H9 (cell line): ENCODE results near the gene CA5A. TPM values are rescaled to one million over a fixed set of nuclear protein-coding genes. Genes with fewer than 3 reads are reported as not detected.
"Not testable (repeated sequence)": the region's sequence is repeated elsewhere in the genome, so short reads cannot be mapped to it uniquely, and the experiment has no call there.

Experiments used
- DNase-seq: peaks from one replicate; pipeline ENCODE4 v3.0.0-alpha.2; 2017
- H2AFZ ChIP-seq: one replicate; pipeline ENCODE4 v1.6.1; 2013; ENCODE audit warnings: mild to moderate bottlenecking, low read length, control low read depth, moderate library complexity
- H2AK5ac ChIP-seq: 2 replicates; pipeline ENCODE4 v1.6.1; 2013; ENCODE audit warnings: low read length, control low read depth, mixed read lengths; ENCODE audit not compliant: insufficient read length
- H2BK120ac ChIP-seq: one replicate; pipeline ENCODE4 v1.6.1; 2013; ENCODE audit warnings: low read depth, mild to moderate bottlenecking, low read length, control low read depth, inconsistent platforms; ENCODE audit not compliant: poor library complexity, severe bottlenecking
- H2BK12ac ChIP-seq: 2 replicates; pipeline ENCODE4 v1.6.1; 2013; ENCODE audit warnings: low read length, control low read depth, mixed read lengths, low read depth; ENCODE audit not compliant: insufficient read length
- H2BK15ac ChIP-seq: 2 replicates; pipeline ENCODE4 v1.6.1; 2013; ENCODE audit warnings: low read depth, low read length, control low read depth
- H2BK20ac ChIP-seq: one replicate; pipeline ENCODE4 v1.6.1; 2013; ENCODE audit warnings: low read depth, mild to moderate bottlenecking, low read length, control low read depth, inconsistent platforms; ENCODE audit not compliant: poor library complexity, severe bottlenecking
- H2BK5ac ChIP-seq: 2 replicates; pipeline ENCODE4 v1.6.1; 2013; ENCODE audit warnings: low read length, control low read depth, mixed read lengths; ENCODE audit not compliant: insufficient read length
- H3K14ac ChIP-seq: 2 replicates; pipeline ENCODE4 v1.6.1; 2013; ENCODE audit warnings: low read length, control low read depth; ENCODE audit not compliant: insufficient read depth
- H3K18ac ChIP-seq: 2 replicates; pipeline ENCODE4 v1.6.1; 2013; ENCODE audit warnings: low read depth, mild to moderate bottlenecking, mixed read lengths, low read length, control low read depth; ENCODE audit not compliant: insufficient read length
- H3K23ac ChIP-seq: 2 replicates; pipeline ENCODE4 v1.6.1; 2013; ENCODE audit warnings: low read length, control low read depth, mixed read lengths, low read depth; ENCODE audit not compliant: insufficient read length
- H3K23me2 ChIP-seq: 2 replicates; pipeline ENCODE4 v1.6.1; 2013; ENCODE audit warnings: low read depth, mild to moderate bottlenecking, mixed read lengths, low read length, control low read depth; ENCODE audit not compliant: insufficient read length, poor library complexity, severe bottlenecking
- H3K27ac ChIP-seq: 2 replicates; pipeline ENCODE4 v1.5.1; 2013; ENCODE audit warnings: low read length, control low read depth, mixed read lengths, low read depth; ENCODE audit not compliant: insufficient read length
- H3K27me3 ChIP-seq: 2 replicates; pipeline ENCODE4 v1.6.1; 2013; ENCODE audit warnings: low read length, control low read depth, inconsistent platforms; ENCODE audit not compliant: insufficient read depth
- H3K4ac ChIP-seq: 2 replicates; pipeline ENCODE4 v1.6.1; 2013; ENCODE audit warnings: low read depth, mild to moderate bottlenecking, control low read depth, inconsistent platforms, low read length, moderate library complexity
- H3K4me1 ChIP-seq: 2 replicates; pipeline ENCODE4 v1.6.1; 2013; ENCODE audit warnings: low read length, control low read depth, inconsistent platforms; ENCODE audit not compliant: insufficient read depth
- H3K4me2 ChIP-seq: 2 replicates; pipeline ENCODE4 v1.6.1; 2013; ENCODE audit warnings: low read length, control low read depth, mixed read lengths; ENCODE audit not compliant: insufficient read length, insufficient read depth
- H3K56ac ChIP-seq: 2 replicates; pipeline ENCODE4 v1.6.1; 2013; ENCODE audit warnings: low read depth, mild to moderate bottlenecking, mixed read lengths, low read length, control low read depth; ENCODE audit not compliant: insufficient read length
- H3K79me1 ChIP-seq: 2 replicates; pipeline ENCODE4 v1.6.1; 2013; ENCODE audit warnings: low read depth, mild to moderate bottlenecking, moderate library complexity, low read length, control low read depth, inconsistent platforms; ENCODE audit not compliant: insufficient read depth, poor library complexity, severe bottlenecking
- H3K79me2 ChIP-seq: 2 replicates; pipeline ENCODE4 v1.6.1; 2013; ENCODE audit warnings: low read length, control low read depth, inconsistent platforms; ENCODE audit not compliant: insufficient read depth
- H3K9ac ChIP-seq: 2 replicates; pipeline ENCODE4 v1.6.1; 2013; ENCODE audit warnings: low read length, control low read depth, mixed read lengths; ENCODE audit not compliant: insufficient read length; ENCODE audit errors: extremely low read depth
- H3K9me3 ChIP-seq: one replicate; pipeline ENCODE4 v1.6.1; 2013; ENCODE audit warnings: low read depth, low read length, inconsistent platforms; ENCODE audit not compliant: control insufficient read depth
- H3T11ph ChIP-seq: one replicate; pipeline ENCODE4 v1.6.1; 2013; ENCODE audit warnings: mild to moderate bottlenecking, low read length, control low read depth, inconsistent platforms
- H4K20me1 ChIP-seq: one replicate; pipeline ENCODE4 v1.6.1; 2013; ENCODE audit not compliant: control insufficient read depth, insufficient read length, insufficient read depth
- H4K5ac ChIP-seq: 2 replicates; pipeline ENCODE4 v1.6.1; 2013; ENCODE audit warnings: low read depth, mild to moderate bottlenecking, mixed read lengths, low read length, control low read depth; ENCODE audit not compliant: insufficient read length
- H4K8ac ChIP-seq: replicated peaks from 2 replicates; pipeline ENCODE4 v1.6.1; 2013; ENCODE audit warnings: low read length, control low read depth, mixed read lengths, low read depth; ENCODE audit not compliant: insufficient read length
- H4K91ac ChIP-seq: 2 replicates; pipeline ENCODE4 v1.6.1; 2013; ENCODE audit warnings: low read depth, mild to moderate bottlenecking, moderate library complexity, mixed read lengths, low read length, control low read depth; ENCODE audit not compliant: insufficient read length
- H3K27ac Mint-ChIP-seq, 3 experiments: 2 replicates in 2 of 3; 3 replicates in 1 of 3; pipeline ENCODE4 v1.8.0; 2020 to 2021; ENCODE audit warnings: mixed read lengths in 3 of 3, mild to moderate bottlenecking in 1 of 3, moderate library complexity in 1 of 3
- H3K27me3 Mint-ChIP-seq: 2 replicates; pipeline ENCODE4 v1.8.0; 2021; ENCODE audit warnings: low read depth, mild to moderate bottlenecking, moderate library complexity, mixed read lengths
- H3K36me3 Mint-ChIP-seq, 3 experiments: 2 replicates in 2 of 3; 3 replicates in 1 of 3; pipeline ENCODE4 v1.8.0; 2020 to 2021; ENCODE audit warnings: low read depth in 3 of 3, mixed read lengths in 3 of 3; ENCODE audit not compliant: insufficient read depth in 1 of 3
- H3K4me1 Mint-ChIP-seq, 2 experiments: 2 replicates each; pipeline ENCODE4 v1.8.0; 2020; ENCODE audit warnings: mixed read lengths in 2 of 2
- H3K4me3 Mint-ChIP-seq, 2 experiments: 2 replicates in 1 of 2; 3 replicates in 1 of 2; pipeline ENCODE4 v1.8.0; 2020 to 2021; ENCODE audit warnings: mild to moderate bottlenecking in 2 of 2, mixed read lengths in 2 of 2, moderate library complexity in 1 of 2
- H3K9me3 Mint-ChIP-seq, 2 experiments: 2 replicates in 1 of 2; 3 replicates in 1 of 2; pipeline ENCODE4 v1.8.0; 2020; ENCODE audit warnings: mild to moderate bottlenecking in 2 of 2, mixed read lengths in 2 of 2, moderate library complexity in 1 of 2
- WGBS: extraction: QIAGEN DNeasy Blood & Tissue Kit; methylation state at CpG from one replicate; pipeline ENCODE4 v1.1.7; 2013; ENCODE audit warnings: missing lambda C conversion rate, low lambda C conversion rate, mixed read lengths; ENCODE audit not compliant: insufficient read length; ENCODE audit errors: extremely low coverage; 5-methylcytosine and 5-hydroxymethylcytosine counted together
- total RNA-seq: library from RNA; stranded (reverse); gene quantifications from 2 replicates; pipeline ENCODE4 v1.2.1, GENCODE V29; 2021
- TF ChIP-seq, protein P1 (sequence below): fragments of 200-600 bp; sonication (generic); conservative IDR thresholded peaks from 3 replicates; pipeline ENCODE4 v1.8.0; 2021; ENCODE audit warnings: antibody characterized with exemption, mild to moderate bottlenecking

CA5A gene
- total RNA-seq, 1 experiment from 2014 or later: not detected

GRCh38 chr16:87984632-87985267 is 48.4 kb upstream of the CA5A start:
- WGBS: no CpG with 5 or more reads among the region's 28 CpGs
- no peaks in the 10 kb centered on the region for H3K9me3 Mint-ChIP-seq
- Histone ChIP-seq H4K8ac (no peak overlapping the region), H2BK20ac (no peak overlapping the region), H3K4ac (no peak overlapping the region), H2BK12ac (no peak overlapping the region), H3K9me3 (no peaks in the 10 kb centered on the region), H4K20me1 (no peaks in the 10 kb centered on the region), H4K5ac (no peak overlapping the region), H3K23ac (no peak overlapping the region), H2BK5ac (no peak overlapping the region), H3K9ac (no peak overlapping the region), H2AFZ (no peak overlapping the region), H3K14ac (no peak overlapping the region), H3K27ac (no peak overlapping the region), H2BK120ac (no peak overlapping the region), H3K27me3 (no peaks in the 10 kb centered on the region), H3K79me2 (no peaks in the 10 kb centered on the region), H4K91ac (no peak overlapping the region), H2BK15ac (no peak overlapping the region), H3K4me2 (no peak overlapping the region), H3K4me1 (no peaks in the 10 kb centered on the region), H3K23me2 (no peaks in the 10 kb centered on the region), H3K79me1 (no peaks in the 10 kb centered on the region), H3K18ac (no peak overlapping the region), H3T11ph (no peak overlapping the region), H3K56ac (no peak overlapping the region), H2AK5ac (no peak overlapping the region)
- H3K4me3 Mint-ChIP-seq: no peak overlapping the region
- H3K27me3 Mint-ChIP-seq: no peaks in the 10 kb centered on the region
- TF ChIP-seq, protein P1, sequence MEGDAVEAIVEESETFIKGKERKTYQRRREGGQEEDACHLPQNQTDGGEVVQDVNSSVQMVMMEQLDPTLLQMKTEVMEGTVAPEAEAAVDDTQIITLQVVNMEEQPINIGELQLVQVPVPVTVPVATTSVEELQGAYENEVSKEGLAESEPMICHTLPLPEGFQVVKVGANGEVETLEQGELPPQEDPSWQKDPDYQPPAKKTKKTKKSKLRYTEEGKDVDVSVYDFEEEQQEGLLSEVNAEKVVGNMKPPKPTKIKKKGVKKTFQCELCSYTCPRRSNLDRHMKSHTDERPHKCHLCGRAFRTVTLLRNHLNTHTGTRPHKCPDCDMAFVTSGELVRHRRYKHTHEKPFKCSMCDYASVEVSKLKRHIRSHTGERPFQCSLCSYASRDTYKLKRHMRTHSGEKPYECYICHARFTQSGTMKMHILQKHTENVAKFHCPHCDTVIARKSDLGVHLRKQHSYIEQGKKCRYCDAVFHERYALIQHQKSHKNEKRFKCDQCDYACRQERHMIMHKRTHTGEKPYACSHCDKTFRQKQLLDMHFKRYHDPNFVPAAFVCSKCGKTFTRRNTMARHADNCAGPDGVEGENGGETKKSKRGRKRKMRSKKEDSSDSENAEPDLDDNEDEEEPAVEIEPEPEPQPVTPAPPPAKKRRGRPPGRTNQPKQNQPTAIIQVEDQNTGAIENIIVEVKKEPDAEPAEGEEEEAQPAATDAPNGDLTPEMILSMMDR: no peak
- peaks cover 25 to 41% (median 35%) of the 10 kb centered on the region in 3 experiments; a peak in 6 of 7 replicates for H3K36me3 Mint-ChIP-seq
- H3K4me1 Mint-ChIP-seq: peaks cover 14 to 23% of the 10 kb centered on the region in 2 experiments
- DNase-seq: no peak
- peak overlapping the region; percentile 42 to 84 (median 84); a peak in 4 of 7 replicates for H3K27ac Mint-ChIP-seq

DNA sequence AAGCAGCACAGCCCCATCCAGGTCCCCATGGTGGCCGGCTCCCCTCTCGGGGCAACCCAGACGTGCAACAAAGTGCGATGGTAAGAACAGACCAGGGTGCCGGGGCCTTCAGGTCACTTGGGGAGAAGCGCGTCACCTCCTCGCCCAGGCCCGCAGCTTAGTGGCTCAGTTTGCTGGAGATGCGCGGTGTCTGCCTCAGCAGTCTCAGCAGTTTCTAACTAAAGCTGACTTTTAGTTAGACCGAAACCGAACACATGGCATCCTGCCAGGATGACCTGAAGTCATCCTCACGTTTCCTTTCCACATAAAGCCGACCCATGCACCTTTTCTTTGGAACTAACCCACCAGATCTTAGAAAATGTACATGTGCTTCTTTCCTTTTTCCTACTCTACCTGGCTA is 47.9 kb upstream of the CA5A start:
- not testable (repeated sequence) for H4K91ac ChIP-seq, H3K4me3 Mint-ChIP-seq, H4K5ac ChIP-seq, H2AK5ac ChIP-seq, H2BK12ac ChIP-seq, H4K8ac ChIP-seq, H3K27ac Mint-ChIP-seq, H3K23me2 ChIP-seq, H2BK120ac ChIP-seq, H3K79me2 ChIP-seq, H2BK5ac ChIP-seq, H3K4ac ChIP-seq, H3K56ac ChIP-seq, H3K9ac ChIP-seq, H3K14ac ChIP-seq, H3K79me1 ChIP-seq, H3K4me2 ChIP-seq, H3K4me1 ChIP-seq, H3K27ac ChIP-seq, H3K23ac ChIP-seq, H4K20me1 ChIP-seq, H2AFZ ChIP-seq, H3T11ph ChIP-seq, H3K27me3 ChIP-seq, DNase-seq, H3K9me3 ChIP-seq, H2BK20ac ChIP-seq, H3K27me3 Mint-ChIP-seq, H2BK15ac ChIP-seq, H3K18ac ChIP-seq, H3K9me3 Mint-ChIP-seq
- H3K4me1 Mint-ChIP-seq: peaks cover 12 to 20% of the 10 kb centered on the region in 2 experiments
- WGBS: no CpG with 5 or more reads among the region's 15 CpGs
- peaks cover 23 to 40% (median 34%) of the 10 kb centered on the region in 3 experiments; a peak in 6 of 7 replicates for H3K36me3 Mint-ChIP-seq
